NCI-H2227 (cell line): ENCODE measurements around the gene SNAPIN.
A peak's percentile ranks its signal among the peaks of the same experiment; 100 is the strongest.

Source experiments
- DNase-seq: peaks from one replicate; lab custom pipeline; 2025; ENCODE audit not compliant: unreplicated experiment; lab: John Stamatoyannopoulos, UW

SNAPIN gene

GRCh38 chr1:153673511-153673910 is 15.0 kb downstream of the SNAPIN start:
- DNase-seq: no peak

DNA sequence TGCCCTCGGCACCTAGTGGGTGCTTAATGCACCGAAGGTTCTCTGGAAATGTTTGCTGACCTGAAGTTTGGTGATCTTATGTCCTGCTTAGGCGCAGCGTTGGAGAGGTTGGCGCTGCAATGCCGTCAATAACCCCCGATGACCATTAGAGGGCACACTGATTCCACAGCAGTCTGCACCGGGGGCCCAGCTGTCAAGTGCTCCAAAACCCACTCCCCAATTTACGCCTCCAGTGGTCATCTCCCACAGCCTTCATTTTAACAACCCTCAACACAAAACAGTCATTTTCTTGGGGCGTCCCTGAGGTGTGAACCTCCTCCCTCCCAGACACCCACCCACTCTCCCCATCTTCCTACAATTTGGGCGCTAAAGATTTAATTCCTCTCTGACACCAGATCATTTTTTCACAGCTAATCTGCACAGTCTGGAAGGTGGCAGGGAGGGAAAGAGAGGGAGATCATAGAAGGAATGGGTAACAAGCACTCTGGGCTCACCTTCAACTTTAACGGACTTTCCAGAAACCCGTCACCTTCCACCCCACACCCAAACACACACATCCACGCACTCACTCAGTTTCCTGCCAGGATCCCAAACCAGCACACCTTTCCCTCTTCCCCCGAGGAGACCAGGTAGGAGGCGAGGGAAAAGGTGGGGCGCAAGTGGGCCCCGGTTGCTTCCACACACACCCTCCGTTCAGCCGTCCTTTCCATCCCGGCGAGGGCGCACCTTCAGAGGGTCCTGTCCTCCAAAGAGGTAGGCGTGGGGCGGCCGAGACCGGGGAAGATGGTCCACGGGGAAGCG is 19.4 kb downstream of the SNAPIN start:
- DNase-seq: peak; percentile 59

DNA sequence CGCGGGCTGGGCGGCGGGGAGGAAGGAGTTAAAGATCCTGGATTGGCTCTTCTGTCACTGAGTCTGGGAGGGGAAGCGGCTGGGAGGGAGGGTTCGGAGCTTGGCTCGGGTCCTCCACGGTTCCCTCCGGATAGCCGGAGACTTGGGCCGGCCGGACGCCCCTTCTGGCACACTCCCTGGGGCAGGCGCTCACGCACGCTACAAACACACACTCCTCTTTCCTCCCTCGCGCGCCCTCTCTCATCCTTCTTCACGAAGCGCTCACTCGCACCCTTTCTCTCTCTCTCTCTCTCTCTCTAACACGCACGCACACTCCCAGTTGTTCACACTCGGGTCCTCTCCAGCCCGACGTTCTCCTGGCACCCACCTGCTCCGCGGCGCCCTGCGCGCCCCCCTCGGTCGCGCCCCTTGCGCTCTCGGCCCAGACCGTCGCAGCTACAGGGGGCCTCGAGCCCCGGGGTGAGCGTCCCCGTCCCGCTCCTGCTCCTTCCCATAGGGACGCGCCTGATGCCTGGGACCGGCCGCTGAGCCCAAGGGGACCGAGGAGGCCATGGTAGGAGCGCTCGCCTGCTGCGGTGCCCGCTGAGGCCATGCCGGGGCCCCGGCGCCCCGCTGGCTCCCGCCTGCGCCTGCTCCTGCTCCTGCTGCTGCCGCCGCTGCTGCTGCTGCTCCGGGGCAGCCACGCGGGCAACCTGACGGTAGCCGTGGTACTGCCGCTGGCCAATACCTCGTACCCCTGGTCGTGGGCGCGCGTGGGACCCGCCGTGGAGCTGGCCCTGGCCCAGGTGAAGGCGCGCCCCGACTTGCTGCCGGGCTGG is 20.2 kb downstream of the SNAPIN start, which contains the start of gene NPR1:
NPR1 (plus strand) TSS at position 170 of the 818 bp plus-strand sequence; CDS start at position 591, 421 bp downstream.
- peak; percentile 40 for DNase-seq

DNA sequence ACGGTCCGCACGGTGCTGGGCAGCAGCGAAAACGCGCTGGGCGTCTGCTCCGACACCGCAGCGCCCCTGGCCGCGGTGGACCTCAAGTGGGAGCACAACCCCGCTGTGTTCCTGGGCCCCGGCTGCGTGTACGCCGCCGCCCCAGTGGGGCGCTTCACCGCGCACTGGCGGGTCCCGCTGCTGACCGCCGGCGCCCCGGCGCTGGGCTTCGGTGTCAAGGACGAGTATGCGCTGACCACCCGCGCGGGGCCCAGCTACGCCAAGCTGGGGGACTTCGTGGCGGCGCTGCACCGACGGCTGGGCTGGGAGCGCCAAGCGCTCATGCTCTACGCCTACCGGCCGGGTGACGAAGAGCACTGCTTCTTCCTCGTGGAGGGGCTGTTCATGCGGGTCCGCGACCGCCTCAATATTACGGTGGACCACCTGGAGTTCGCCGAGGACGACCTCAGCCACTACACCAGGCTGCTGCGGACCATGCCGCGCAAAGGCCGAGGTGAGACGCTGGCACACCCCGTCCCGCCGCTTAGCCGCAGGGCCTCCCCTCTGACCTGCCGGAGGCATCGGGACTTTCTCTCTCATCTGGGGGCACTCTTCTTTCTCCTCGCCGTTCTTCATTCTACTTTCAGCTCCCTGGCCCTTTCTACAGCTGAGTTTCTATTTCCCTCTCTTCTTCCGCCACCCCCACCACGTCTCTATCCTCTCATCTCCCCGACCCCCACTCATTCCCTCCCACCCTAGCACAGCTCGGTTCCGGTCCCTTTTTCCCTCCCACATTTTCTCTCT is 21.0 kb downstream of the SNAPIN start:
- peak; percentile 34 for DNase-seq

GRCh38 chr1:153680120-153680403 is 21.6 kb downstream of the SNAPIN start:
- no peak for DNase-seq

DNA sequence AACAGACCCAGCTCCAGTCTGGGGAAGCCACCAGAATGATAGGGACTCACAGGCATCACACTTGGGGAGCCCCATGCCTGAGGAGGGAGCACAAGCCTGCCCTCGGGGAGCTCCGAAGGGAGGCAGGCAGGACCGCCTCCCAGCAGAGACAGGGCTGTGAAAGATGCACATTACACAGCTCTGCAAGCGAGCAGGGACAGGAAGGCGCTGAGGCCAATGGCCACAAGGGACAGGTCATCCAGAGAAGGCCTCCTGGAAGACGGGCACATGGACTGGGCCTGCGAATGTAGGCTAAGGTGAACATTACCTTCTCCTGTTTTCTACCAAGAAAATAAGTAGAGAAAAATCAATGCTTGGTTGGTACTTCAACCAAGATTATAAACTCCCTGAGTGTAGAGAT is 24.2 kb downstream of the SNAPIN start:
- no peak for DNase-seq

- no peak for DNase-seq
Observed at GRCh38 chr1:153683854-153684253, 25.4 kb downstream of the SNAPIN start.

DNA sequence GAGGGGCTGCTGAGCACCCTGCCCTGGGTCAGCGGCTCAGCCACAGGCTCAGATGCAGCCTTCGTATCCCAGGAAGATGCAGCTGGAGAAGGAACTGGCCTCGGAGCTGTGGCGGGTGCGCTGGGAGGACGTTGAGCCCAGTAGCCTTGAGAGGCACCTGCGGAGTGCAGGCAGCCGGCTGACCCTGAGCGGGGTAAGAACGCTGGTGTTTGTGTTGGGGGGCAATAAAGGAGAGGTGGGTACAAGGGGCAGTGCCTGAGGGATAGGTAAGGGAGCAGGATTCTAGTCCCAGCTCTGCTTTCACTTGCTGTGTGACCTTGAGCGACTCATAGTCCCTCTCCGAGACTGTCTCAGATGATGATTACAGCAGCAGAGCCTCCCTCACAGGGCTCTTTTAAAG is 26.4 kb downstream of the SNAPIN start:
- no peak for DNase-seq

DNA sequence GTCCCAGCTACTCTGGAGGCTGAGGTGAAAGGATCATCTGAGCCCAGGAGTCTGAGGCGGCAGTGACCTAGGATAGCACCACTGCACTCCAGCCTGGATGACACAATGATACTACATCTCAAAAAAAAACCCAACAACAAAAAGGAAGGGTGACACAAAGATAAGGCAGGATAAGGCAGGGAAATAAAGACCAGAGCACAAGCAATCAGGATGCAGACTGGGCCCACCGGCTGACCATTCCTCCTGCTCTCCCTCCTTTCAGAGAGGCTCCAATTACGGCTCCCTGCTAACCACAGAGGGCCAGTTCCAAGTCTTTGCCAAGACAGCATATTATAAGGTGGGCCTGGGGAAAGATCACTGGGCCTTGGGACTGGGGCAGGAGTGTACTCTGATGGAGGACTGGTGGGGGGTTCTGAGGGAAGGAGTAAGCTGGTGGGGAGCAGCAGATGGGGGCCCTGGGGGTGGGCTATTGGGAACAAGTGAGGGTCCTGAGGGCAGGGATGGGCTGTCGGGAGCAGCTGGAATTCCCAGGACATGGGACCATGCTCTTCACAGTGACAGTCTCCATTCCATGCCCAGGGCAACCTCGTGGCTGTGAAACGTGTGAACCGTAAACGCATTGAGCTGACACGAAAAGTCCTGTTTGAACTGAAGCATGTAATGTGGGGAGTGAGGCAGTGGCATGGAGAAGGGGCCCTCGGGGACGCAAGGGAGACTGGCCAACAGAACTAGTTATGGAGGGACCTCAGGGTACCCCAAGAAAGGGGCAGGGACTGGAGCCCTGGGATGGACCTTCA is 27.2 kb downstream of the SNAPIN start:
- DNase-seq: no peak

GRCh38 chr1:153687346-153688125 is 29.0 kb downstream of the SNAPIN start:
- DNase-seq: no peak

DNA sequence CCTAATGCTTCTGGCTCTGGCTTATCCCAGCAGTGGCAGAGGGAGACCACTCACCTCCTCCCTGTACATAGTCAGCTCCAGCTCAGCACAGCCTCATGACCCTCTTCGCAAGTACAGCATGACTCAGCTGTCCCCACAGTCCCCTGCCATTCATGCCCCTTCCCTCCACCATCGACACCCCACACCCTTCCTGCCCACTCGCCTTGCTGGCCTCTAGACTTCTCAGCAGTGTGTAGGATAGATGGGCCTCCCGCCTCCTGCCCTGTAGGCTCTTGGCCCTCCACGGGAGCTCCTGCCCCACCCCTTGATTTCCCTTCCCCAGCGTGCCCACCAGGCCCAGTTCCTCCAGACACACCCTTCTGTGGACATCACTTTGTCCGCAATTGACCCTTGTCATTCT is 29.8 kb downstream of the SNAPIN start:
- DNase-seq: no peak

DNA sequence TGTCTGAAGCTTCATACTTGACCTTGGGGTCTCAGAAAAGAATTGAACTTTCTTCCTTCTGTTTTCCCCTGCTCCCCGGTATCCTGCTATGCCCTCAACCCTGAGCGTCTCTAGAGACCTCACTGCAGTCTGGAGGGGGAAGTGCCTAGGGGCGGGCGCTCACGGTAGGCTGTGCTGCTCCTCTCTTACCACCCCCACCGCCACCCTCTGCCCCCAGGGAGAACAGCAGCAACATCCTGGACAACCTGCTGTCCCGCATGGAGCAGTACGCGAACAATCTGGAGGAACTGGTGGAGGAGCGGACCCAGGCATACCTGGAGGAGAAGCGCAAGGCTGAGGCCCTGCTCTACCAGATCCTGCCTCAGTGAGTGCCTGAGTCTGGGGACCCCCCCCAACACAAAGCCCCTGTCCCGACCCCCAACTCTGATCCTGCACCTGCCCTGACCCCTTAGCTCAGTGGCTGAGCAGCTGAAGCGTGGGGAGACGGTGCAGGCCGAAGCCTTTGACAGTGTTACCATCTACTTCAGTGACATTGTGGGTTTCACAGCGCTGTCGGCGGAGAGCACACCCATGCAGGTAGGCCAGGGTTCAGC is 30.3 kb downstream of the SNAPIN start:
- DNase-seq: no peak

GRCh38 chr1:153693466-153693865 is 35.0 kb downstream of the SNAPIN start:
- no peak for DNase-seq

DNA sequence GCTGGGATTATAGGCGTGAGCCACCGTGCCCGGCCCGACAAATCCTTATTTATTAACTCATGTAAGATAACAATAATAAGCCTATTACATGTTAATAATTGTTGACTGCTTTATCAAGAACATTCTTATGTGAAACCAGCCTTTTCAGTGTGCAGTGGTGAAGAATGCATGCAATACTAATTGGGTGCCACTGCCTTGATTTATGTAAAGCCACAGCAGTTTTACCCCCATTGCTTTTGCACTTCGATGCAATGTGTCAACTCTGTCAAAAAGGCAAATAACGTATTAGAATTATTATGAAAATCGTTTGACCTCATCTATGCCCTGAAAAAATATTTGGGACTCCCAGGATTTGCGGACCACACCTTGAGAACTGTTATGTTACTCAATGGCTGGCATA is 38.2 kb downstream of the SNAPIN start:
- no peak for DNase-seq

- DNase-seq: no peak
Observed at GRCh38 chr1:153697191-153698019, 38.9 kb downstream of the SNAPIN start.

- peak; percentile 76 for DNase-seq
Observed at GRCh38 chr1:153698020-153698922, 39.8 kb downstream of the SNAPIN start.

GRCh38 chr1:153698923-153699714 is 40.6 kb downstream of the SNAPIN start:
- no peak for DNase-seq
